Endothelial cell of umbilical vein (primary cell): ENCODE results near the gene SPTLC2. TPM values are rescaled to one million over a fixed set of nuclear protein-coding genes. Genes with fewer than 3 reads are reported as not detected.
A peak's percentile ranks its signal among the peaks of the same experiment; 100 is the strongest.

Experiments
- BruUV-seq: library from RNA; stranded (reverse); fragments of 400-500 nt; replicated peaks from 2 replicates; lab custom pipeline; 2021; lab: Mats Ljungman, UMichigan
- CTCF ChIA-PET: fragments of 300-600, 350-600 bp; sonication (Branson Sonifier 250); formaldehyde crosslinking; loops from one replicate; lab custom pipeline; 2021; ENCODE audit warnings: antibody characterized with exemption, inconsistent platforms; lab: Charles Lee
- POLR2A ChIA-PET: fragments of 300-600, 350-600 bp; sonication (Branson Sonifier 250); formaldehyde crosslinking; loops from one replicate; lab custom pipeline; 2021; ENCODE audit warnings: antibody characterized with exemption, inconsistent platforms; lab: Charles Lee
- DNase-seq: peaks from one replicate; pipeline ENCODE4 v3.0.0-alpha.2; 2011; ENCODE audit warnings: low read depth, low spot score
- FAIRE-seq: peaks from 2 replicates; lab custom pipeline; 2011; peaks lifted over from hg19 to GRCh38; lab: Jason Lieb, UNC
- H2AFZ ChIP-seq: 2 replicates; pipeline ENCODE4 v1.6.0; 2012; ENCODE audit warnings: low read depth, low read length, control low read depth, inconsistent platforms
- H3K27ac ChIP-seq: 2 replicates; pipeline ENCODE4 v1.5.1; 2011; ENCODE audit warnings: low read depth, mild to moderate bottlenecking, control low read depth, low read length, moderate library complexity; ENCODE audit not compliant: insufficient read depth
- H3K27me3 ChIP-seq, 2 experiments: 2 replicates each; pipeline versions ENCODE4 v1.6.0 to v1.6.1; 2011; ENCODE audit warnings: low read length in 2 of 2, mixed read lengths in 1 of 2; ENCODE audit not compliant: control insufficient read depth in 2 of 2, insufficient read depth in 2 of 2
- H3K36me3 ChIP-seq, 2 experiments: 2 replicates in 1 of 2; 3 replicates in 1 of 2; pipeline ENCODE4 v1.5.1; 2011; ENCODE audit warnings: low read length in 2 of 2, mild to moderate bottlenecking in 1 of 2, moderate library complexity in 1 of 2; ENCODE audit not compliant: control insufficient read depth in 2 of 2, insufficient read depth in 2 of 2; ENCODE audit errors: extremely low read depth in 1 of 2
- H3K4me1 ChIP-seq: 3 replicates; pipeline ENCODE4 v1.5.1; 2011; ENCODE audit warnings: mild to moderate bottlenecking, low read length; ENCODE audit not compliant: control insufficient read depth, insufficient read depth; ENCODE audit errors: extremely low read depth
- H3K4me2 ChIP-seq: 2 replicates; pipeline ENCODE4 v1.6.1; 2011; ENCODE audit warnings: low read length, control low read depth, mixed read lengths; ENCODE audit not compliant: insufficient read depth
- H3K4me3 ChIP-seq, 3 experiments: fragments of 200-600 bp in 1 of 3; sonication (generic), shearing (Covaris generic) in 1 of 3; replicated peaks in 1 of 3; 2 replicates each; pipeline ENCODE4 v1.5.1; 2011 to 2016; ENCODE audit warnings: control low read depth in 3 of 3, low read length in 3 of 3, mild to moderate bottlenecking in 2 of 3, inconsistent platforms in 1 of 3, low read depth in 1 of 3, moderate library complexity in 1 of 3; ENCODE audit not compliant: insufficient read depth in 1 of 3
- H3K79me2 ChIP-seq: 2 replicates; pipeline ENCODE4 v1.6.0; 2012; ENCODE audit warnings: low read length, inconsistent platforms; ENCODE audit not compliant: control insufficient read depth, insufficient read depth
- H3K9ac ChIP-seq: replicated peaks from 2 replicates; pipeline ENCODE3; 2011; ENCODE audit warnings: low read length, control low read depth; ENCODE audit not compliant: insufficient read depth; ENCODE audit errors: extremely low read depth
- H3K9me1 ChIP-seq: replicated peaks from 3 replicates; pipeline ENCODE4 v1.6.0; 2011; ENCODE audit warnings: mild to moderate bottlenecking, low read length; ENCODE audit not compliant: control insufficient read depth, insufficient read depth; ENCODE audit errors: extremely low read depth
- H3K9me3 ChIP-seq: replicated peaks from 2 replicates; pipeline ENCODE4 v1.5.1; 2012; ENCODE audit warnings: low read length, inconsistent platforms; ENCODE audit not compliant: control insufficient read depth, insufficient read depth
- H4K20me1 ChIP-seq: replicated peaks from 2 replicates; pipeline ENCODE3; 2011; ENCODE audit warnings: mild to moderate bottlenecking, low read length; ENCODE audit not compliant: control insufficient read depth, insufficient read depth; ENCODE audit errors: extremely low read depth
- CTCF ChIP-seq, 2 donors: IDR thresholded peaks; 1 replicate in 1 of 2; 2 replicates in 1 of 2; pipeline ENCODE4 v1.5.1; 2011; ENCODE audit warnings: low read length in 2 of 2, mild to moderate bottlenecking in 2 of 2, moderate library complexity in 2 of 2, control low read depth in 1 of 2, inconsistent platforms in 1 of 2, low read depth in 1 of 2; ENCODE audit not compliant: insufficient read depth in 1 of 2; ENCODE audit errors: extremely low read depth in 1 of 2
- EZH2 ChIP-seq: IDR thresholded peaks from 2 replicates; pipeline ENCODE4 v1.6.1; 2012; ENCODE audit warnings: borderline replicate concordance, low read depth, mild to moderate bottlenecking, moderate library complexity, low read length, inconsistent platforms; ENCODE audit not compliant: severe bottlenecking
- FOS ChIP-seq: IDR thresholded peaks from 2 replicates; pipeline ENCODE4 v1.6.1; 2011; ENCODE audit warnings: mild to moderate bottlenecking, low read length, moderate library complexity, borderline replicate concordance; ENCODE audit not compliant: insufficient read depth
- GATA2 ChIP-seq: IDR thresholded peaks from 2 replicates; pipeline ENCODE4 v1.7.0; 2011; ENCODE audit warnings: low read depth, mild to moderate bottlenecking, moderate library complexity, mixed read lengths, low read length; ENCODE audit not compliant: insufficient read length, insufficient read depth
- JUN ChIP-seq: IDR thresholded peaks from 2 replicates; pipeline ENCODE4 v1.6.1; 2011; ENCODE audit warnings: borderline replicate concordance, low read depth; ENCODE audit not compliant: insufficient read length, insufficient read depth
- MAX ChIP-seq: IDR thresholded peaks from 2 replicates; pipeline ENCODE4 v1.6.1; 2011; ENCODE audit not compliant: insufficient read depth, insufficient read length
- MYC ChIP-seq: IDR thresholded peaks from one replicate; pipeline ENCODE4 v1.6.1; 2011; ENCODE audit warnings: mild to moderate bottlenecking, low read depth, low read length
- POLR2A ChIP-seq: IDR thresholded peaks from 2 replicates; pipeline ENCODE4 v1.6.1; 2012; ENCODE audit warnings: low read depth, mild to moderate bottlenecking, control low read depth, low read length
- POLR2AphosphoS5 ChIP-seq: IDR thresholded peaks from 2 replicates; pipeline ENCODE4 v1.6.1; 2012; ENCODE audit warnings: low read depth, mild to moderate bottlenecking, control low read depth, low read length, moderate library complexity; ENCODE audit not compliant: insufficient read depth
- dilution Hi-C: fragments of 300-500 bp; cut with MboI; formaldehyde crosslinking; loops from one replicate; pipeline ENCODE4 v1.15.0; 2019; ENCODE audit warnings: low sequenced_read_pairs; ENCODE audit not compliant: extremely low pct_ligation_motif_present
- intact Hi-C: fragments of 100-400 bp; cut with micrococcal nuclease; formaldehyde crosslinking; loops from one replicate; pipeline ENCODE4 v1.10.0; 2022
- polyA plus RNA-seq, 4 experiments: library from polyadenylated mRNA; depleted of rRNA in 3 of 4; stranded (reverse) in 3 of 4; unstranded in 1 of 4; fragments of >200 nt; gene quantifications; 2 replicates each; pipeline versions ENCODE4 v1.2.1 to v1.2.3, GENCODE V29; 2011 to 2012; ENCODE audit warnings: missing spikeins in 1 of 4
- total RNA-seq: library from RNA; stranded (reverse); gene quantifications from 2 replicates; pipeline ENCODE4 v1.2.3, GENCODE V29; 2021

SPTLC2 gene
- total and polyA plus RNA-seq, 2 donors (not counting 3 experiments of a cell fraction or from before 2014, with no cell fraction given) = 19.1 to 71.3 TPM

- Histone ChIP-seq H3K79me2 (peaks cover 84% of the 10 kb centered on the region), H3K27ac (no peak overlapping the region), H3K27me3 (no peaks in the 10 kb centered on the region), H3K4me2 (peak overlapping the region; percentile 51), H2AFZ (no peak overlapping the region), H3K9me3 (no peaks in the 10 kb centered on the region), H3K9me1 (no peaks in the 10 kb centered on the region), H3K9ac (no peak overlapping the region), H3K36me3 (no peaks in the 10 kb centered on the region), H4K20me1 (no peaks in the 10 kb centered on the region), H3K4me1 (peaks cover 43% of the 10 kb centered on the region), H3K4me3 (no peak overlapping the region)
- no peak for TF ChIP-seq MYC
- no peak for TF ChIP-seq CTCF (IDR thresholded peaks at IDR 0.05; ENCODE audit: extremely low read depth in 1 of 2, insufficient read depth in 1 of 2, low read depth in 1 of 2, low read length in 2 of 2)
- TF ChIP-seq GATA2 = no peak
- TF ChIP-seq JUN = no peak
- TF ChIP-seq EZH2 = no peak
- TF ChIP-seq FOS = no peak
- no peak for TF ChIP-seq POLR2AphosphoS5
- no peak for TF ChIP-seq POLR2A
- no peak for TF ChIP-seq MAX
- CTCF ChIA-PET = interaction anchor here (0.8 to 1.6 kb wide), 7 partner anchors 8 to 153 kb away, joined by 3 to 8 read pairs (median 5); no protein-coding TSS in a partner anchor
- intact Hi-C loops (loop anchor here (10.0 kb wide), 1 partner anchor 657 kb away; no protein-coding TSS in a partner anchor), dilution Hi-C loops (no loop called here)
- DNase-seq = peak; percentile 38
- no TSS peak for BruUV-seq
- FAIRE-seq = no peak
- POLR2A ChIA-PET = no interaction called here
Observed at GRCh38 chr14:77612011-77612620, 4.3 kb downstream of the SPTLC2 start.
